Mammary epithelial cell (primary cell): ENCODE results near the gene CASP14.
"Not testable (repeated sequence)": the region's sequence is repeated elsewhere in the genome, so short reads cannot be mapped to it uniquely, and the experiment has no call there.

Experiments used
- EZH2 ChIP-seq: IDR thresholded peaks from 2 replicates; pipeline ENCODE4 v1.6.1; 2012; ENCODE audit warnings: low read length, inconsistent platforms, borderline replicate concordance
- TF ChIP-seq, protein P1 (sequence below), 2 donors: IDR thresholded peaks in 1 of 2; conservative IDR thresholded peaks in 1 of 2; 2 replicates each; pipeline ENCODE4 v1.5.1; 2011 to 2012; ENCODE audit warnings: inconsistent platforms in 2 of 2, low read length in 2 of 2, mild to moderate bottlenecking in 2 of 2, control low read depth in 1 of 2, low read depth in 1 of 2; ENCODE audit not compliant: insufficient read depth in 1 of 2; ENCODE audit errors: extremely low read depth in 1 of 2

DNA sequence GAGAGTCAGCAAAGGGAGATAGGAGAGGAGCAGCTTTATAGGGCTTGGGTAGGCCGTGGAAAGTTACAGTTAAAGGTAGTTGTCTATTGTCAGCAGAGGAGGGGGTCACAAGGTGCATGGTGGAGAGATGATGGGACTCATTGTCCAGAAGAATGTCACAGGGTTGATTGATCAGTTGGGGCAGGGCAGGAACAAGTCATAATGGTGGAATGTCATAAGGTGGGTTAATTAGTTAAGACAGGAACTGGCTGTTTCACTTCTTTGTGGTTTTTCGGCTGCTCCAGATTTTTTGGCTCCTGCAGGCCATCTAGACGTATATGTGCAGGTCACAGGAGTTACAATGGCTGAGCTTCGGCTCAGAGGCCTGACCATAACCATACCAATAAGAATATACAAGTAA lies 21.1 kb downstream of the CASP14 start:
- TF ChIP-seq, protein P1, sequence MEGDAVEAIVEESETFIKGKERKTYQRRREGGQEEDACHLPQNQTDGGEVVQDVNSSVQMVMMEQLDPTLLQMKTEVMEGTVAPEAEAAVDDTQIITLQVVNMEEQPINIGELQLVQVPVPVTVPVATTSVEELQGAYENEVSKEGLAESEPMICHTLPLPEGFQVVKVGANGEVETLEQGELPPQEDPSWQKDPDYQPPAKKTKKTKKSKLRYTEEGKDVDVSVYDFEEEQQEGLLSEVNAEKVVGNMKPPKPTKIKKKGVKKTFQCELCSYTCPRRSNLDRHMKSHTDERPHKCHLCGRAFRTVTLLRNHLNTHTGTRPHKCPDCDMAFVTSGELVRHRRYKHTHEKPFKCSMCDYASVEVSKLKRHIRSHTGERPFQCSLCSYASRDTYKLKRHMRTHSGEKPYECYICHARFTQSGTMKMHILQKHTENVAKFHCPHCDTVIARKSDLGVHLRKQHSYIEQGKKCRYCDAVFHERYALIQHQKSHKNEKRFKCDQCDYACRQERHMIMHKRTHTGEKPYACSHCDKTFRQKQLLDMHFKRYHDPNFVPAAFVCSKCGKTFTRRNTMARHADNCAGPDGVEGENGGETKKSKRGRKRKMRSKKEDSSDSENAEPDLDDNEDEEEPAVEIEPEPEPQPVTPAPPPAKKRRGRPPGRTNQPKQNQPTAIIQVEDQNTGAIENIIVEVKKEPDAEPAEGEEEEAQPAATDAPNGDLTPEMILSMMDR (conservative IDR thresholded peaks at IDR 0.05 in 1 of 2, IDR thresholded peaks at IDR 0.05 in 1 of 2; ENCODE audit: extremely low read depth in 1 of 2, insufficient read depth in 1 of 2, low read depth in 1 of 2, low read length in 2 of 2) = not testable (repeated sequence)
- TF ChIP-seq EZH2 = not testable (repeated sequence)
